ENCODE measurements around the gene MCM3.

DNA sequence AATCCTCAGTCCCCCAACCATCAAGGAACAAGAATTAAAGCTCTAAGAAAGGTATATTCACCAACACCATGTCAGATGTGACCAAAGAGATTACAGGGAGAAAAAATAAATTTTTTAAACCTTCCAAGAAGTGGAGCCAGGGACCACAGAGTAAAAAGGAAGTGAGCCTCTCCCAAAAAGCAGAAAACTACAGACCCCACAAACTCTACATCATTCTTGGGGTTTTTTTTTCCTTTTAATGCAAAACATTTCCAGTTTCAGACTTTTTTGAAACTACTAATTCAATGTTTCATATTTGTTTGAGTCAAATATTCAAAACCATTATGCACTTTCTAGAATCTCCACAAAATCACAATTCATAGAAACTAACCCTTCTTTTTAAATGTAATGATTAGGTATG is 33.4 kb downstream of the MCM3 start:
- TF ChIP-seq, protein P1, sequence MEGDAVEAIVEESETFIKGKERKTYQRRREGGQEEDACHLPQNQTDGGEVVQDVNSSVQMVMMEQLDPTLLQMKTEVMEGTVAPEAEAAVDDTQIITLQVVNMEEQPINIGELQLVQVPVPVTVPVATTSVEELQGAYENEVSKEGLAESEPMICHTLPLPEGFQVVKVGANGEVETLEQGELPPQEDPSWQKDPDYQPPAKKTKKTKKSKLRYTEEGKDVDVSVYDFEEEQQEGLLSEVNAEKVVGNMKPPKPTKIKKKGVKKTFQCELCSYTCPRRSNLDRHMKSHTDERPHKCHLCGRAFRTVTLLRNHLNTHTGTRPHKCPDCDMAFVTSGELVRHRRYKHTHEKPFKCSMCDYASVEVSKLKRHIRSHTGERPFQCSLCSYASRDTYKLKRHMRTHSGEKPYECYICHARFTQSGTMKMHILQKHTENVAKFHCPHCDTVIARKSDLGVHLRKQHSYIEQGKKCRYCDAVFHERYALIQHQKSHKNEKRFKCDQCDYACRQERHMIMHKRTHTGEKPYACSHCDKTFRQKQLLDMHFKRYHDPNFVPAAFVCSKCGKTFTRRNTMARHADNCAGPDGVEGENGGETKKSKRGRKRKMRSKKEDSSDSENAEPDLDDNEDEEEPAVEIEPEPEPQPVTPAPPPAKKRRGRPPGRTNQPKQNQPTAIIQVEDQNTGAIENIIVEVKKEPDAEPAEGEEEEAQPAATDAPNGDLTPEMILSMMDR (conservative IDR thresholded peaks at IDR 0.05 in 1 of 2, IDR thresholded peaks at IDR 0.05 in 1 of 2; ENCODE audit: extremely low read depth in 1 of 2, insufficient read depth in 1 of 2, low read depth in 1 of 2, low read length in 2 of 2), result no peak
- TF ChIP-seq EZH2 (IDR thresholded peaks at IDR 0.05; ENCODE audit: borderline replicate concordance, low read length), result no peak

Data from mammary epithelial cell (primary cell).